B cell (primary cell): Measurements from ENCODE around the gene LRRC2. TPM values are rescaled to one million over a fixed set of nuclear protein-coding genes. Genes with fewer than 3 reads are reported as not detected.

Source experiments
- ATAC-seq: fragments of 200-7000 bp; cut with Tn5 transposase; one replicate; pipeline ENCODE4 v1.10.0; 2021; ENCODE audit warnings: low read depth, mild to moderate bottlenecking, moderate number of reproducible peaks, moderate library complexity
- CTCF ChIA-PET: fragments of 350-600 bp; sonication (Branson Sonifier 250); formaldehyde crosslinking; loops from one replicate; lab custom pipeline; 2021; ENCODE audit warnings: antibody characterized with exemption, inconsistent platforms; lab: Charles Lee
- POLR2A ChIA-PET: fragments of 350-600 bp; sonication (Branson Sonifier 250); formaldehyde crosslinking; loops from one replicate; lab custom pipeline; 2021; ENCODE audit warnings: antibody characterized with exemption; lab: Charles Lee
- DNase-seq: peaks from one replicate; pipeline ENCODE4 v3.0.0; 2013
- H2AFZ ChIP-seq: 2 replicates; pipeline ENCODE4 v1.6.1; 2012; ENCODE audit warnings: mild to moderate bottlenecking, low read depth, low read length; ENCODE audit not compliant: insufficient read depth, poor library complexity, severe bottlenecking
- H3K27ac ChIP-seq, 2 donors: 1 replicate in 1 of 2; 2 replicates in 1 of 2; pipeline ENCODE4 v1.5.1; 2012 to 2013; ENCODE audit warnings: low read length in 2 of 2, mild to moderate bottlenecking in 2 of 2, moderate library complexity in 1 of 2
- H3K27me3 ChIP-seq, 4 experiments: fragments of 200-600 bp in 1 of 4; sonication (generic) in 1 of 4; replicated peaks in 1 of 4; 1 replicate in 2 of 4; 2 replicates in 2 of 4; pipeline versions ENCODE4 v1.6.1 to v1.7.0; 2013 to 2016; ENCODE audit warnings: low read length in 3 of 4, mild to moderate bottlenecking in 2 of 4, mixed read lengths in 1 of 4, moderate library complexity in 1 of 4; ENCODE audit not compliant: insufficient read depth in 4 of 4, control insufficient read depth in 3 of 4; ENCODE audit errors: control extremely low read depth in 1 of 4
- H3K36me3 ChIP-seq, 2 experiments: replicated peaks in 1 of 2; 1 replicate in 1 of 2; 2 replicates in 1 of 2; pipeline versions ENCODE4 v1.6.1 to v1.7.1; 2013; ENCODE audit warnings: low read length in 1 of 2; ENCODE audit not compliant: insufficient read depth in 2 of 2, control insufficient read depth in 1 of 2; ENCODE audit errors: control extremely low read depth in 1 of 2, extremely low read depth in 1 of 2
- H3K4me1 ChIP-seq, 2 donors: fragments of 200-600 bp in 1 of 2; sonication (generic) in 1 of 2; 1 replicate in 1 of 2; 2 replicates in 1 of 2; pipeline versions ENCODE4 v1.5.1 to v1.6.1; 2013 to 2017; ENCODE audit warnings: low read length in 2 of 2; ENCODE audit not compliant: control insufficient read depth in 2 of 2, insufficient read depth in 2 of 2
- H3K4me2 ChIP-seq: replicated peaks from 2 replicates; pipeline ENCODE3; 2012; ENCODE audit warnings: mild to moderate bottlenecking, low read depth, low read length; ENCODE audit not compliant: poor library complexity, severe bottlenecking
- H3K4me3 ChIP-seq, 5 experiments: fragments of 200-600 bp in 1 of 5; sonication (generic) in 1 of 5; 1 replicate in 3 of 5; 2 replicates in 2 of 5; pipeline versions ENCODE4 v1.5.1 to v1.7.0; 2011 to 2016; ENCODE audit warnings: low read length in 4 of 5, mild to moderate bottlenecking in 4 of 5, low read depth in 2 of 5, control low read depth in 1 of 5, moderate library complexity in 1 of 5; ENCODE audit not compliant: insufficient read depth in 1 of 5; ENCODE audit errors: control extremely low read depth in 1 of 5, extremely low read depth in 1 of 5
- H3K79me2 ChIP-seq: fragments of 200-600 bp; sonication (generic); one replicate; pipeline ENCODE4 v1.6.0; 2016; ENCODE audit warnings: low read length; ENCODE audit not compliant: control insufficient read depth, insufficient read depth
- H3K9ac ChIP-seq: fragments of 200-600 bp; sonication (generic); 2 replicates; pipeline ENCODE4 v1.6.1; 2017; ENCODE audit warnings: mild to moderate bottlenecking, low read length, moderate library complexity
- H3K9me3 ChIP-seq, 3 donors: one replicate each; pipeline versions ENCODE4 v1.6.1 to v1.7.1; 2013; ENCODE audit warnings: low read length in 2 of 3; ENCODE audit not compliant: control insufficient read depth in 2 of 3, insufficient read depth in 1 of 3; ENCODE audit errors: control extremely low read depth in 1 of 3
- H4K20me1 ChIP-seq: 2 replicates; pipeline ENCODE4 v1.6.0; 2012; ENCODE audit warnings: mild to moderate bottlenecking, low read length; ENCODE audit not compliant: insufficient read depth, control insufficient read depth, poor library complexity, severe bottlenecking
- H3K27ac Mint-ChIP-seq: one replicate; pipeline ENCODE4 v1.8.0; 2021; ENCODE audit warnings: mixed read lengths
- H3K27me3 Mint-ChIP-seq: one replicate; pipeline ENCODE4 v1.8.0; 2021; ENCODE audit warnings: mixed read lengths
- H3K4me1 Mint-ChIP-seq: one replicate; pipeline ENCODE4 v1.8.0; 2021; ENCODE audit warnings: mixed read lengths
- H3K4me3 Mint-ChIP-seq: one replicate; pipeline ENCODE4 v1.8.0; 2021; ENCODE audit warnings: mixed read lengths
- H3K9me3 Mint-ChIP-seq: one replicate; pipeline ENCODE4 v1.8.0; 2022; ENCODE audit warnings: mixed read lengths; ENCODE audit not compliant: insufficient read depth
- CTCF ChIP-seq: fragments of 200-600 bp; IDR thresholded peaks from one replicate; pipeline ENCODE4 v1.8.0; 2022; ENCODE audit warnings: antibody characterized with exemption, mild to moderate bottlenecking
- EZH2 ChIP-seq: IDR thresholded peaks from 2 replicates; pipeline ENCODE4 v1.6.1; 2012; ENCODE audit warnings: borderline replicate concordance, low read depth, mild to moderate bottlenecking, moderate library complexity, low read length; ENCODE audit not compliant: insufficient read depth, poor library complexity, severe bottlenecking
- WGBS: methylation state at CpG from one replicate; pipeline ENCODE4 v1.1.5; 2013; ENCODE audit warnings: missing lambda C conversion rate; ENCODE audit not compliant: insufficient coverage; 5-methylcytosine and 5-hydroxymethylcytosine counted together
- intact Hi-C: fragments of 100-400 bp; cut with micrococcal nuclease; formaldehyde crosslinking; loops from one replicate; pipeline ENCODE4 v1.10.0; 2022
- polyA plus RNA-seq: library from polyadenylated mRNA; depleted of rRNA; stranded (reverse); fragments of >200 nt; gene quantifications from 2 replicates; pipeline ENCODE4 v1.2.3, GENCODE V29; 2012
- total RNA-seq, 2 donors: library from RNA; stranded (reverse); fragments of 120-200 nt in 1 of 2; gene quantifications; 1 replicate in 1 of 2; 2 replicates in 1 of 2; pipeline versions ENCODE4 v1.2.3 to v1.2.4, GENCODE V29; 2013 to 2022

Gene LRRC2
- total and polyA plus RNA-seq, 2 donors (not counting 1 experiment from before 2014, with no cell fraction given), result 0.04 TPM; not detected in 1

- WGBS, result 100% methylated on average over 1 of the region's 2 CpGs
- Histone ChIP-seq H3K4me3 (no peak overlapping the region), H2AFZ (no peak overlapping the region), H3K36me3 (no peaks in the 10 kb centered on the region), H3K9ac (no peak overlapping the region), H4K20me1 (no peaks in the 10 kb centered on the region), H3K4me1 (peaks cover 24 to 27% of the 10 kb centered on the region in 2 donors), H3K27ac (no peak overlapping the region), H3K27me3 (peaks cover 0 to 24% (median 16%) of the 10 kb centered on the region in 4 experiments), H3K4me2 (no peak overlapping the region), H3K79me2 (no peaks in the 10 kb centered on the region), H3K9me3 (peaks cover 0 to 7% (median 0%) of the 10 kb centered on the region in 3 donors)
- TF ChIP-seq CTCF (no peak), EZH2 (no peak)
- Mint-ChIP-seq H3K4me1 (peaks cover 26% of the 10 kb centered on the region), H3K9me3 (no peaks in the 10 kb centered on the region), H3K27ac (no peak overlapping the region), H3K4me3 (no peak overlapping the region), H3K27me3 (peaks cover 31% of the 10 kb centered on the region)
- ChIA-PET POLR2A (interaction anchor here (0.6 kb wide), 1 partner anchor 39 kb away, joined by 8 read pairs; no protein-coding TSS in a partner anchor), CTCF (interaction anchor here (0.8 to 7.3 kb wide), 6 partner anchors 9 to 285 kb away, joined by 3 to 275 read pairs (median 10); partner anchors contain the start of gene RTP3)
- DNase-seq (no peak), ATAC-seq (no peak)
- intact Hi-C loops, result no loop called here
Observed at GRCh38 chr3:46561511-46561910, 4.6 kb downstream of the LRRC2 start.

GRCh38 chr3:46559091-46559704 is 6.9 kb downstream of the LRRC2 start:
- no peaks in the 10 kb centered on the region for H3K36me3 ChIP-seq
- no peak overlapping the region for H3K27ac Mint-ChIP-seq
- H3K4me1 ChIP-seq, result peaks cover 13% of the 10 kb centered on the region in 2 donors
- ATAC-seq, result no peak
- H3K27ac ChIP-seq, result no peak overlapping the region
- intact Hi-C loops, result loop anchor here (2.0 kb wide), 1 partner anchor 62 kb away; the partner anchor contains the start of gene RTP3
- WGBS, result 75% methylated on average over 1 of the region's 4 CpGs
- H3K9me3 Mint-ChIP-seq, result no peaks in the 10 kb centered on the region
- H3K9me3 ChIP-seq, result peaks cover 0 to 4% (median 3%) of the 10 kb centered on the region in 3 donors
- TF ChIP-seq CTCF (no peak), EZH2 (no peak)
- no peaks in the 10 kb centered on the region for H4K20me1 ChIP-seq
- H3K4me2 ChIP-seq, result no peak overlapping the region
- DNase-seq, result no peak
- no peak overlapping the region for H2AFZ ChIP-seq
- H3K27me3 Mint-ChIP-seq, result peaks cover 9% of the 10 kb centered on the region
- H3K79me2 ChIP-seq, result no peaks in the 10 kb centered on the region
- H3K4me3 ChIP-seq, result no peak overlapping the region
- H3K4me3 Mint-ChIP-seq, result no peak overlapping the region
- peaks cover 0 to under 1% (median 0%) of the 10 kb centered on the region in 4 experiments for H3K27me3 ChIP-seq
- peaks cover 14% of the 10 kb centered on the region for H3K4me1 Mint-ChIP-seq
- peak overlapping the region; percentile 25 for H3K9ac ChIP-seq
- CTCF ChIA-PET, result interaction anchor here (0.8 to 7.3 kb wide), 16 partner anchors 13 to 354 kb away, joined by 3 to 275 read pairs (median 8); partner anchors contain the start of genes CCR5 and RTP3
- POLR2A ChIA-PET, result interaction anchor here (1.4 to 1.9 kb wide), 3 partner anchors 10 to 70 kb away, joined by 5 to 12 read pairs (median 6); no protein-coding TSS in a partner anchor
